GM21367 (cell line): ENCODE data around the gene CTU2.

ENCODE experiments used
- ATAC-seq: cut with Tn5 transposase; IDR thresholded peaks from one replicate; pipeline ENCODE4 v1.9.1; 2021; ENCODE audit not compliant: unreplicated experiment

Gene CTU2

GRCh38 chr16:88681084-88681680, 25.1 kb upstream of the CTU2 start:
- no peak for ATAC-seq

GRCh38 chr16:88681709-88682451, 24.4 kb upstream of the CTU2 start:
- ATAC-seq: peak; percentile 51

GRCh38 chr16:88684569-88685155, 21.6 kb upstream of the CTU2 start:
- no peak for ATAC-seq

GRCh38 chr16:88685156-88686061, 20.9 kb upstream of the CTU2 start:
- ATAC-seq: no peak

GRCh38 chr16:88686062-88686438, 20.3 kb upstream of the CTU2 start:
- no peak for ATAC-seq

GRCh38 chr16:88686439-88687253, 19.7 kb upstream of the CTU2 start, which contains the start of gene SNAI3:
Gene SNAI3 (minus strand): TSS chr16:88686507. CDS start chr16:88686406, 101 bp downstream.
- ATAC-seq: no peak

GRCh38 chr16:88687254-88687576, 19.1 kb upstream of the CTU2 start:
- ATAC-seq: no peak

- ATAC-seq: no peak
Measured at GRCh38 chr16:88687676-88688012, 18.7 kb upstream of the CTU2 start.

GRCh38 chr16:88688013-88688778, 18.1 kb upstream of the CTU2 start:
- ATAC-seq: no peak

GRCh38 chr16:88690341-88691128, 15.8 kb upstream of the CTU2 start:
- no peak for ATAC-seq

GRCh38 chr16:88691129-88691813, 15.0 kb upstream of the CTU2 start:
- ATAC-seq: no peak

GRCh38 chr16:88691924-88692560, 14.3 kb upstream of the CTU2 start:
- ATAC-seq: no peak

GRCh38 chr16:88692861-88693260, 13.4 kb upstream of the CTU2 start:
- no peak for ATAC-seq

GRCh38 chr16:88693420-88694177, 12.7 kb upstream of the CTU2 start:
- no peak for ATAC-seq

GRCh38 chr16:88694221-88695087, 11.8 kb upstream of the CTU2 start:
- ATAC-seq: no peak

- ATAC-seq: no peak
Measured at GRCh38 chr16:88695218-88695617, 11.1 kb upstream of the CTU2 start.
